HG02798 (cell line): Measurements from ENCODE around the gene MAP3K13.
"Not testable (repeated sequence)": the region's sequence is repeated elsewhere in the genome, so short reads cannot be mapped to it uniquely, and the experiment has no call there.

Experiments used
- ATAC-seq: cut with Tn5 transposase; IDR thresholded peaks from one replicate; pipeline ENCODE4 v1.9.1; 2021; ENCODE audit warnings: mild to moderate bottlenecking; ENCODE audit not compliant: unreplicated experiment, poor library complexity

MAP3K13 gene

GRCh38 chr3:185439745-185440466, 77.0 kb downstream of the MAP3K13 start:
- no peak for ATAC-seq

- no peak for ATAC-seq
Measured at GRCh38 chr3:185442031-185442430, 79.1 kb downstream of the MAP3K13 start.

- ATAC-seq = no peak
Measured at GRCh38 chr3:185444329-185444728, 81.4 kb downstream of the MAP3K13 start.

- no peak for ATAC-seq
Measured at GRCh38 chr3:185448107-185448506, 85.2 kb downstream of the MAP3K13 start.

- not testable (repeated sequence) for ATAC-seq
Measured at GRCh38 chr3:185451432-185451831, 88.5 kb downstream of the MAP3K13 start.

- no peak for ATAC-seq
Measured at GRCh38 chr3:185457376-185457775, 94.4 kb downstream of the MAP3K13 start.

- no peak for ATAC-seq
Measured at GRCh38 chr3:185460309-185460708, 97.4 kb downstream of the MAP3K13 start.

GRCh38 chr3:185460719-185461350, 97.9 kb downstream of the MAP3K13 start:
- no peak for ATAC-seq

- ATAC-seq = no peak
Measured at GRCh38 chr3:185465471-185465870, 102.5 kb downstream of the MAP3K13 start.

- ATAC-seq = not testable (repeated sequence)
Measured at GRCh38 chr3:185466123-185466522, 103.2 kb downstream of the MAP3K13 start.

- ATAC-seq = no peak
Measured at GRCh38 chr3:185469542-185469941, 106.6 kb downstream of the MAP3K13 start.

- no peak for ATAC-seq
Measured at GRCh38 chr3:185470323-185470722, 107.4 kb downstream of the MAP3K13 start.

GRCh38 chr3:185473290-185473815, 110.4 kb downstream of the MAP3K13 start:
- ATAC-seq = no peak

- ATAC-seq = not testable (repeated sequence)
Measured at GRCh38 chr3:185474922-185475321, 112.0 kb downstream of the MAP3K13 start.

- ATAC-seq = no peak
Measured at GRCh38 chr3:185477316-185477715, 114.4 kb downstream of the MAP3K13 start.

GRCh38 chr3:185479373-185479945, 116.5 kb downstream of the MAP3K13 start:
- ATAC-seq = no peak

- no peak for ATAC-seq
Measured at GRCh38 chr3:185484296-185484695, 121.4 kb downstream of the MAP3K13 start.

GRCh38 chr3:185486394-185486793, 123.5 kb downstream of the MAP3K13 start:
- ATAC-seq = no peak

GRCh38 chr3:185488465-185488864, 125.5 kb downstream of the MAP3K13 start:
- no peak for ATAC-seq

GRCh38 chr3:185489462-185489861, 126.5 kb downstream of the MAP3K13 start:
- ATAC-seq = no peak

GRCh38 chr3:185490241-185490640, 127.3 kb downstream of the MAP3K13 start:
- ATAC-seq = no peak
